Spinal cord (tissue), 10 donors: ENCODE measurements around the gene RHOJ. TPM values are rescaled to one million over a fixed set of nuclear protein-coding genes. Genes with fewer than 3 reads are reported as not detected.
"Not testable (repeated sequence)": the region's sequence is repeated elsewhere in the genome, so short reads cannot be mapped to it uniquely, and the experiment has no call there.

Source experiments
- DNase-seq, 6 donors: peaks; one replicate each; pipeline versions ENCODE4 v3.0.0 to v3.0.0-alpha.2; 2013 to 2015; ENCODE audit warnings: low spot score in 6 of 6, low read depth in 4 of 6
- H3K27ac ChIP-seq: one replicate; pipeline ENCODE4 v1.5.1; 2013; ENCODE audit warnings: low read depth, low read length, control low read depth
- H3K27me3 ChIP-seq: one replicate; pipeline ENCODE4 v1.6.1; 2013; ENCODE audit warnings: low read length; ENCODE audit not compliant: control insufficient read depth, insufficient read depth
- H3K36me3 ChIP-seq: one replicate; pipeline ENCODE4 v1.6.1; 2013; ENCODE audit warnings: low read length; ENCODE audit not compliant: control insufficient read depth, insufficient read depth
- H3K4me1 ChIP-seq: one replicate; pipeline ENCODE4 v1.6.1; 2013; ENCODE audit warnings: low read length; ENCODE audit not compliant: control insufficient read depth, insufficient read depth
- H3K4me3 ChIP-seq: one replicate; pipeline ENCODE4 v1.5.1; 2013; ENCODE audit warnings: low read depth, low read length, control low read depth
- H3K9me3 ChIP-seq: one replicate; pipeline ENCODE4 v1.6.1; 2013; ENCODE audit warnings: low read length; ENCODE audit not compliant: control insufficient read depth, insufficient read depth
- WGBS: methylation state at CpG from one replicate; pipeline ENCODE4 v1.1.5; 2013; ENCODE audit warnings: missing lambda C conversion rate; ENCODE audit not compliant: insufficient coverage; 5-methylcytosine and 5-hydroxymethylcytosine counted together
- polyA plus RNA-seq, 2 donors: library from polyadenylated mRNA; unstranded; fragments of 120-200 nt; gene quantifications; one replicate each; pipeline ENCODE4 v1.2.1, GENCODE V29; 2013; ENCODE audit not compliant: insufficient read length in 2 of 2
- total RNA-seq, 2 donors: library from RNA; depleted of rRNA in 1 of 2; stranded (reverse); fragments of 120-200 nt in 1 of 2; fragments of >200 nt in 1 of 2; gene quantifications; one replicate each; pipeline versions ENCODE4 v1.2.3 to v1.2.4, GENCODE V29; 2013 to 2014
- donor health status: healthy.

Gene RHOJ
- total and polyA plus RNA-seq, 4 donors = 11.9 to 29.6 (median 21.9) TPM

DNA sequence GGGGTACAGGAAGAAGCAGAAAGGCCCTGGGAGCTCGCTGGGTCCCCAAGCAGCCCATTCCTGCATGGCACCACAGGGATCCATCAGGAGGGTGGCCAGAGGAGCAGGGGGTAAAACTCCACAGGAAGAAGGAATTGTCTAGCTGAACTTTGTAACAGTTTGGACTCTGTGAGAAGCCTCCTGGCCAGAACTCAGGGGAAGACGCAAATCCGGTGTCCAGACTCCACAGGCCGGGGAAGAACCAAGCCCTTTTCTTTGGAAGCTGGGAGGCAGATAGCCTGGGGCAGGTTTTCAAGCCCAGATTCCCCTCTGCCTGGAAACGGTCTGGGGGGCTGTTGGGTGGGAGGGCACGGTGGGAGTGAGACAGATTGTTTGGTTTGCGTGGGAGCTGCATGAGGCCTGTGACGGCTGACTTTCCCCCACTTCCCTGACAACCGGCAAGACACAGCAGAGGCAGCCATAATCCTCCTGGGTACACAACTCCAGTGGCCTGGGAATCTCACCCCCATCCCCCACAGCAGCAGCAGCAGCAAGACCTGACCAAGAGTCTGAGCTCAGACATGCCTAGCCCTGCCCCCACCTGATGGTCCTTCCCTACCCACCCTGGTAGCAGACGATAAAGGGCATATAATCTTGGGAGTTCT, 97.8 kb downstream of the RHOJ start:
- peaks cover 15% of the 10 kb centered on the region for H3K4me1 ChIP-seq
- no peak overlapping the region for H3K27ac ChIP-seq
- 69% methylated on average over 6 of the region's 10 CpGs for WGBS
- no peak overlapping the region for H3K4me3 ChIP-seq
- no peaks in the 10 kb centered on the region for H3K27me3 ChIP-seq
- no peak for DNase-seq
- H3K36me3 ChIP-seq = no peaks in the 10 kb centered on the region
- peaks cover 1% of the 10 kb centered on the region for H3K9me3 ChIP-seq

DNA sequence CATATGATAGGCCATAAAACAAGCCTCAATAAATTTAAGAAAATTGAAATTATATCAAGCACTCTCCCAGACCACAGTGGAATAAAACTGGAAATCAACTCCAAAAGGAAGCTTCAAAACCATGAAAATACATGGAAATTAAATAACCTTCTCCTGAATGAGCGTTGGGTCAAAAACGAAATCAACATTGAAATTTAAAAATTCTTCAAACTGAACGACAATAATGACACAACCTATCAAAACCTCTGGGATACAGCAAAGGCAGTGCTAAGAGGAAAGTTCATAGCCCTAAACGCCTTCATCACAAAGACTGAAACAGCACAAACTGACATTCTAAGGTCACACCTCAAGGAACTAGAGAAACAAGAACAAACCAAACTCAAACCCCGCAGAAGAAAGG, 100.2 kb downstream of the RHOJ start:
- H3K27me3 ChIP-seq, DNase-seq: not testable (repeated sequence)

DNA sequence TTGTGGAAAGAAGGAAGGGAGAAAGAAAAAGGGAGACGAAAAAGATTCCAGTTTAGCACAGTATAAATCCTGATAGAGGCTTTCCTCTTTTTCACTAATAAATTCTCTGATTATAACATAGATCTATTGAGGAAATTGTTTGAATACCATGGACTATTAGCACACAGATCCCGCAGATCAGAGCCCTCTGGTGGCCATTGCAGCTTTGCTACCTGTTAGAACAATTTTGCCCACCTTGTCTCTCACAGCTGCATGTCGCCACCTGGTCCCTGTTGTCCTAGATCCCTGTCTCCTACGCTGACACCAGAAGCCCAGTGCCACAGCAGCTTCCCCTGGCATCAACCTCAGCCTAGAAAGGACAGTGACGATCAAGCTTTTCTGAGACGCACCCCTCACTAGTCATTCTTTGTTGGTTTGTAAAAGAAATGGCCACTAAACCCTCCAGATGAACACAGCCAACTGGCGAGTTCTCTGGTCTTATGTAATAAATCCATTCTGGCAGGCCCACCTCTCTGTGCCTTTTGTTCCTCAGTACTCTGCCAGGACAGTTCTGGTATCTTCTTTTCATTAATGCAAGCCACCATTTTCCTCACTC, 104.6 kb downstream of the RHOJ start:
- DNase-seq = no peak
- WGBS = 64% methylated on average over 4 of the region's 7 CpGs
- peaks cover 1% of the 10 kb centered on the region for H3K9me3 ChIP-seq

More for the DNA sequence above, 100.2 kb downstream of the RHOJ start:
- not testable (repeated sequence) for H3K9me3 ChIP-seq, H3K36me3 ChIP-seq, H3K4me3 ChIP-seq, H3K4me1 ChIP-seq, H3K27ac ChIP-seq
- 97% methylated on average over 3 of the region's 5 CpGs for WGBS

GRCh38 chr14:63318835-63319234, 114.6 kb downstream of the RHOJ start, which contains the start of gene GPHB5:
GPHB5 (minus strand) TSS chr14:63318935; CDS start chr14:63317849, 1,086 bp downstream.
- Histone ChIP-seq H3K27ac (no peak within 1 kb of the TSS), H3K4me3 (no peak within 1 kb of the TSS), H3K4me1 (no peaks in the 10 kb centered on the region), H3K9me3 (no peaks in the 10 kb centered on the region), H3K27me3 (no peaks in the 10 kb centered on the region), H3K36me3 (no peaks in the 10 kb centered on the region)
- DNase-seq = no peak

More for the DNA sequence above, 104.6 kb downstream of the RHOJ start:
- Histone ChIP-seq H3K4me3 (no peak overlapping the region), H3K36me3 (no peaks in the 10 kb centered on the region), H3K27ac (no peak overlapping the region), H3K27me3 (no peaks in the 10 kb centered on the region), H3K4me1 (no peaks in the 10 kb centered on the region)

DNA sequence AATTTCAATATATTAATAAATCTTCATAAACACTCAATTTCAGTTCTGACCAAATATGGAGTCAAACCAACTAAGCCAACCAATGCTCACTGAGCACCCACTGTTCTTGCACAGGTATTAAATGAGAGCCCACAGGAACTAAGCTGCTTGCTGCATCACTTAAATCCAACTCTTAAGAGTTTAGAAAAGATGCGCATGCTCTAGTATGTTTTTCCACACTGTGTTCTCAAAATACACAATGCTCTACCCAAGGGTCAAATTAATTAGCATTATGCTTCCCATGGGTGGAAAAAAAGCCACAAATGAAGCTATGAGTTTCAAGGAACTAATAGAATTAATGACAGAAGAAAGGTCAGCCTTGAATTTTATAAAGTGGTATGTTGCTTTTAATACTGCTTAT, 118.2 kb downstream of the RHOJ start:
- peak in 1 of 6 donors; percentile 38 for DNase-seq
- H3K4me1 ChIP-seq = no peaks in the 10 kb centered on the region
- H3K36me3 ChIP-seq = no peaks in the 10 kb centered on the region
- H3K27ac ChIP-seq = no peak overlapping the region
- no peaks in the 10 kb centered on the region for H3K9me3 ChIP-seq
- no peak overlapping the region for H3K4me3 ChIP-seq
- WGBS = no CpG with 5 or more reads among the region's 1 CpG
- no peaks in the 10 kb centered on the region for H3K27me3 ChIP-seq

DNA sequence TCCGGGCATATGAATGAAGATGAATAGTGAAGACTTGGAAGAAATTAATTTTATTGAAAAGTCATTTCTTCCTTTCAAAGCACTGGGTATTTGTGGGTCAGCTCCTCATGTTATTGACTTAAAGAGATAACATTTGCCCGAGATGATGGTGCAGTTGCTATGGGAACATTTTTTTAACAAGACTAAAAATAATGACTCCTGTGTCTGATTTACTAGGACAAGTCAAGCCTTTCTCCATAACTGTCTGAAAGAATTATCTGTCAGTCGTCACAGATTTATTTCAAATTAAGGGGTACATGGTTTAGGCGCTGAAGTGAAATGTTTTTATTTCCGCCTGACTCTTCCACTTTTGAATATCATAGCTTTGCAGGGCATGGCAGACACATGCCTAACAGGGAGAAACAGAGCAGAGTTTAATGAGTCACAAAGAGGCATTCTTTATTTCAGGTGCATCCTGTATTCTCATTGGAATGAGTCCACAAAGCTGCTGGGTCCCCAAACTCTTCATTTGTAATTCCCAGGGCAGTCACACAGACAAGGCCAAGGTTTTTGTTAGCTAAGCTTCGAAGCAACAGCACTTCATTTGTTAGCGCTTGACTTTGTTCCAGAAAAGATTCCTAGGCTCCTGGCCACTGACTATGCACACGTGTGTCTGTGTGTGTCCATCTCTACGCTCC, 118.8 kb downstream of the RHOJ start:
- Histone ChIP-seq H3K36me3 (no peaks in the 10 kb centered on the region), H3K4me3 (no peak overlapping the region), H3K27ac (no peak overlapping the region), H3K27me3 (no peaks in the 10 kb centered on the region), H3K9me3 (no peaks in the 10 kb centered on the region), H3K4me1 (no peaks in the 10 kb centered on the region)
- peak in 2 of 6 donors; percentile 44 to 52 for DNase-seq
- WGBS = no CpG with 5 or more reads among the region's 9 CpGs

- H3K4me3 ChIP-seq = no peak overlapping the region
- no peaks in the 10 kb centered on the region for H3K27me3 ChIP-seq
- WGBS = 64% methylated on average over 3 of the region's 5 CpGs
- peak in 1 of 6 donors; percentile 75 for DNase-seq
- no peak overlapping the region for H3K27ac ChIP-seq
- no peaks in the 10 kb centered on the region for H3K36me3 ChIP-seq
- no peaks in the 10 kb centered on the region for H3K9me3 ChIP-seq
- no peaks in the 10 kb centered on the region for H3K4me1 ChIP-seq
Observed at GRCh38 chr14:63326840-63327239, 122.6 kb downstream of the RHOJ start.

GRCh38 chr14:63328787-63329737, 124.8 kb downstream of the RHOJ start:
- 83% methylated on average over 1 of the region's 6 CpGs for WGBS
- no peaks in the 10 kb centered on the region for H3K9me3 ChIP-seq
- no peaks in the 10 kb centered on the region for H3K27me3 ChIP-seq
- DNase-seq = no peak
- H3K36me3 ChIP-seq = no peaks in the 10 kb centered on the region
- H3K27ac ChIP-seq = no peak overlapping the region
- no peak overlapping the region for H3K4me3 ChIP-seq
- no peaks in the 10 kb centered on the region for H3K4me1 ChIP-seq

- Histone ChIP-seq H3K4me1 (no peaks in the 10 kb centered on the region), H3K9me3 (no peaks in the 10 kb centered on the region), H3K27ac (no peak overlapping the region), H3K4me3 (no peak overlapping the region), H3K36me3 (no peaks in the 10 kb centered on the region), H3K27me3 (no peaks in the 10 kb centered on the region)
- 45% methylated on average over 3 of the region's 7 CpGs for WGBS
- peak in 2 of 6 donors; percentile 4 to 45 for DNase-seq
Observed at GRCh38 chr14:63342371-63342770, 138.1 kb downstream of the RHOJ start.
